DMS114 treated with DMSO at 0.1 percent for 48 hours (cell line): ENCODE results near the gene HUNK.

Experiments
- DNase-seq: peaks from one replicate; lab custom pipeline; 2025; ENCODE audit not compliant: unreplicated experiment; lab: John Stamatoyannopoulos, UW

Gene HUNK

GRCh38 chr21:31948676-31949075 lies 75.9 kb downstream of the HUNK start:
- DNase-seq, result no peak

- DNase-seq, result no peak
Measured at GRCh38 chr21:31952828-31953227, 80.0 kb downstream of the HUNK start.

- DNase-seq, result no peak
Measured at GRCh38 chr21:31957631-31958030, 84.8 kb downstream of the HUNK start.

GRCh38 chr21:31959881-31960280 lies 87.1 kb downstream of the HUNK start:
- DNase-seq, result no peak

GRCh38 chr21:31961027-31961426 lies 88.2 kb downstream of the HUNK start:
- DNase-seq, result no peak

GRCh38 chr21:31961704-31962103 lies 88.9 kb downstream of the HUNK start:
- DNase-seq, result no peak

- no peak for DNase-seq
Measured at GRCh38 chr21:31964692-31965091, 91.9 kb downstream of the HUNK start.

- no peak for DNase-seq
Measured at GRCh38 chr21:31967334-31967733, 94.5 kb downstream of the HUNK start.

- no peak for DNase-seq
Measured at GRCh38 chr21:31972622-31973021, 99.8 kb downstream of the HUNK start.

- no peak for DNase-seq
Measured at GRCh38 chr21:31973402-31973944, 100.7 kb downstream of the HUNK start.

GRCh38 chr21:31974454-31974985 lies 101.7 kb downstream of the HUNK start:
- no peak for DNase-seq

- no peak for DNase-seq
Measured at GRCh38 chr21:31975491-31975890, 102.7 kb downstream of the HUNK start.

GRCh38 chr21:31977816-31978215 lies 105.0 kb downstream of the HUNK start:
- no peak for DNase-seq

GRCh38 chr21:31983120-31983519 lies 110.3 kb downstream of the HUNK start:
- no peak for DNase-seq

- DNase-seq, result no peak
Measured at GRCh38 chr21:31983554-31983953, 110.7 kb downstream of the HUNK start.

- no peak for DNase-seq
Measured at GRCh38 chr21:31985398-31985797, 112.6 kb downstream of the HUNK start.

- DNase-seq, result no peak
Measured at GRCh38 chr21:31986035-31986856, 113.4 kb downstream of the HUNK start.

GRCh38 chr21:31987696-31988095 lies 114.9 kb downstream of the HUNK start:
- DNase-seq, result no peak

GRCh38 chr21:31988492-31989290 lies 115.9 kb downstream of the HUNK start:
- DNase-seq, result no peak

GRCh38 chr21:31991356-31992331 lies 118.8 kb downstream of the HUNK start:
- no peak for DNase-seq

GRCh38 chr21:31992391-31992790 lies 119.6 kb downstream of the HUNK start:
- no peak for DNase-seq
